Thyroid gland (tissue), 4 donors: ENCODE results near the gene CLEC12A.

Experiments used
- CTCF ChIP-seq, 6 experiments: fragments of 200-600 bp in 3 of 6; fragments of 450-650 bp in 3 of 6; sonication (generic) in 3 of 6; IDR thresholded peaks; one replicate each; pipeline ENCODE4 v1.5.1; 2016 to 2019; ENCODE audit warnings: antibody characterized with exemption in 6 of 6, mild to moderate bottlenecking in 2 of 6, inconsistent platforms in 1 of 6, moderate library complexity in 1 of 6
- POLR2A ChIP-seq, 2 donors: fragments of 450-650 bp; IDR thresholded peaks; one replicate each; pipeline ENCODE4 v1.6.1; 2017; ENCODE audit warnings: antibody characterized with exemption in 2 of 2, mild to moderate bottlenecking in 2 of 2, moderate library complexity in 1 of 2

- no peak for TF ChIP-seq CTCF (IDR thresholded peaks at IDR 0.05)
- no peak for TF ChIP-seq POLR2A (IDR thresholded peaks at IDR 0.05)
Observed at GRCh38 chr12:9992296-9992695, 21.1 kb downstream of the CLEC12A start.
